H1 (cell line): ENCODE results near the gene SON.
A peak's percentile ranks its signal among the peaks of the same experiment; 100 is the strongest.

Experiments used
- BACH1 ChIP-seq: IDR thresholded peaks from 2 replicates; pipeline ENCODE4 v1.6.1; 2012; ENCODE audit warnings: low read length, improper control_type of control experiment
- CEBPB ChIP-seq: IDR thresholded peaks from 2 replicates; pipeline ENCODE4 v1.6.1; 2012; ENCODE audit warnings: low read depth, low read length
- CHD2 ChIP-seq: IDR thresholded peaks from 2 replicates; pipeline ENCODE4 v1.6.1; 2012; ENCODE audit warnings: low read length, improper control_type of control experiment
- CTBP2 ChIP-seq: IDR thresholded peaks from 2 replicates; pipeline ENCODE4 v1.7.0; 2011; ENCODE audit warnings: borderline replicate concordance, mild to moderate bottlenecking, moderate library complexity, mixed read lengths, low read length; ENCODE audit not compliant: insufficient read depth, insufficient read length
- EP300 ChIP-seq, 2 experiments: IDR thresholded peaks; 1 replicate in 1 of 2; 2 replicates in 1 of 2; pipeline ENCODE4 v1.6.1; 2011 to 2012; ENCODE audit warnings: low read depth in 2 of 2, low read length in 2 of 2, mild to moderate bottlenecking in 2 of 2, borderline replicate concordance in 1 of 2, inconsistent platforms in 1 of 2, moderate library complexity in 1 of 2
- EZH2 ChIP-seq: fragments of 200-600 bp; sonication (generic); IDR thresholded peaks from 2 replicates; pipeline ENCODE4 v1.7.1; 2012; ENCODE audit warnings: low read depth, mild to moderate bottlenecking, moderate library complexity, low read length, inconsistent platforms; ENCODE audit not compliant: severe bottlenecking
- MAFK ChIP-seq: IDR thresholded peaks from 2 replicates; pipeline ENCODE4 v1.6.1; 2012; ENCODE audit warnings: low read depth, mild to moderate bottlenecking, improper control_type of control experiment, low read length
- POLR2A ChIP-seq, 2 experiments: IDR thresholded peaks; 1 replicate in 1 of 2; 2 replicates in 1 of 2; pipeline ENCODE4 v1.6.1; 2011; ENCODE audit warnings: low read depth in 2 of 2, low read length in 2 of 2, mild to moderate bottlenecking in 2 of 2; ENCODE audit errors: control extremely low read depth in 1 of 2
- POLR2AphosphoS5 ChIP-seq: IDR thresholded peaks from 2 replicates; pipeline ENCODE4 v1.6.1; 2011; ENCODE audit warnings: low read depth, low read length
- RBBP5 ChIP-seq: IDR thresholded peaks from 2 replicates; pipeline ENCODE4 v1.7.1; 2012; ENCODE audit warnings: low read depth, mild to moderate bottlenecking, inconsistent platforms, low read length, moderate library complexity, borderline replicate concordance
- SAP30 ChIP-seq: fragments of 300-600 bp; sonication (generic); IDR thresholded peaks from 2 replicates; pipeline ENCODE4 v1.7.1; 2012; ENCODE audit warnings: low read length, moderate library complexity, mild to moderate bottlenecking, inconsistent platforms; ENCODE audit not compliant: insufficient read depth, insufficient replicate concordance
- SP2 ChIP-seq: IDR thresholded peaks from 2 replicates; pipeline ENCODE4 v1.6.1; 2012; ENCODE audit warnings: mild to moderate bottlenecking, low read length, inconsistent platforms
- TF ChIP-seq, protein P1 (sequence below), 3 experiments: IDR thresholded peaks; 1 replicate in 2 of 3; 2 replicates in 1 of 3; pipeline versions ENCODE4 v1.5.1 to v1.6.1; 2011; ENCODE audit warnings: low read length in 3 of 3, mild to moderate bottlenecking in 3 of 3, inconsistent platforms in 2 of 3, low read depth in 1 of 3, moderate library complexity in 1 of 3; ENCODE audit not compliant: insufficient read depth in 1 of 3; ENCODE audit errors: control extremely low read depth in 1 of 3
- TF ChIP-seq, protein P2 (sequence below): IDR thresholded peaks from 2 replicates; pipeline ENCODE4 v1.6.1; 2012; ENCODE audit warnings: inconsistent platforms

- no peak for TF ChIP-seq MAFK
- TF ChIP-seq, protein P1, sequence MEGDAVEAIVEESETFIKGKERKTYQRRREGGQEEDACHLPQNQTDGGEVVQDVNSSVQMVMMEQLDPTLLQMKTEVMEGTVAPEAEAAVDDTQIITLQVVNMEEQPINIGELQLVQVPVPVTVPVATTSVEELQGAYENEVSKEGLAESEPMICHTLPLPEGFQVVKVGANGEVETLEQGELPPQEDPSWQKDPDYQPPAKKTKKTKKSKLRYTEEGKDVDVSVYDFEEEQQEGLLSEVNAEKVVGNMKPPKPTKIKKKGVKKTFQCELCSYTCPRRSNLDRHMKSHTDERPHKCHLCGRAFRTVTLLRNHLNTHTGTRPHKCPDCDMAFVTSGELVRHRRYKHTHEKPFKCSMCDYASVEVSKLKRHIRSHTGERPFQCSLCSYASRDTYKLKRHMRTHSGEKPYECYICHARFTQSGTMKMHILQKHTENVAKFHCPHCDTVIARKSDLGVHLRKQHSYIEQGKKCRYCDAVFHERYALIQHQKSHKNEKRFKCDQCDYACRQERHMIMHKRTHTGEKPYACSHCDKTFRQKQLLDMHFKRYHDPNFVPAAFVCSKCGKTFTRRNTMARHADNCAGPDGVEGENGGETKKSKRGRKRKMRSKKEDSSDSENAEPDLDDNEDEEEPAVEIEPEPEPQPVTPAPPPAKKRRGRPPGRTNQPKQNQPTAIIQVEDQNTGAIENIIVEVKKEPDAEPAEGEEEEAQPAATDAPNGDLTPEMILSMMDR (IDR thresholded peaks at IDR 0.05; ENCODE audit: control extremely low read depth in 1 of 3, insufficient read depth in 1 of 3, low read depth in 1 of 3, low read length in 3 of 3): no peak
- no peak for TF ChIP-seq EZH2
- peak; percentile 4 to 28; a peak in 1 of 3 replicates for TF ChIP-seq POLR2A (IDR thresholded peaks at IDR 0.05; ENCODE audit: control extremely low read depth in 1 of 2, low read depth in 2 of 2, low read length in 2 of 2)
- TF ChIP-seq SAP30: no peak
- TF ChIP-seq EP300 (IDR thresholded peaks at IDR 0.05; ENCODE audit: borderline replicate concordance in 1 of 2, low read depth in 2 of 2, low read length in 2 of 2): no peak
- no peak for TF ChIP-seq CEBPB
- TF ChIP-seq, protein P2, sequence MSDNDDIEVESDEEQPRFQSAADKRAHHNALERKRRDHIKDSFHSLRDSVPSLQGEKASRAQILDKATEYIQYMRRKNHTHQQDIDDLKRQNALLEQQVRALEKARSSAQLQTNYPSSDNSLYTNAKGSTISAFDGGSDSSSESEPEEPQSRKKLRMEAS: no peak
- no peak for TF ChIP-seq CHD2
- no peak for TF ChIP-seq SP2
- no peak for TF ChIP-seq RBBP5
- no peak for TF ChIP-seq BACH1
- TF ChIP-seq POLR2AphosphoS5: no peak
- no peak for TF ChIP-seq CTBP2
Observed at GRCh38 chr21:33551664-33552063, 8.8 kb downstream of the SON start.
